Upper lobe of left lung (tissue), 6 donors: ENCODE measurements around the gene ROBO1. TPM values are rescaled to one million over a fixed set of nuclear protein-coding genes. Genes with fewer than 3 reads are reported as not detected.

Experiments
- ATAC-seq, 2 donors: fragments of 200-7000 bp; cut with Tn5 transposase; one replicate each; pipeline ENCODE4 v1.9.1; 2022; ENCODE audit warnings: mild to moderate bottlenecking in 2 of 2, moderate library complexity in 2 of 2; ENCODE audit not compliant: low FRiP score in 2 of 2
- DNase-seq, 2 donors: peaks; one replicate each; pipeline ENCODE4 v3.0.0-alpha.2; 2019 to 2020
- H3K27ac ChIP-seq, 4 donors: fragments of 200-600 bp; sonication (generic); one replicate each; pipeline ENCODE4 v1.5.1; 2016 to 2019
- H3K27me3 ChIP-seq, 4 donors: fragments of 200-600 bp; sonication (generic); one replicate each; pipeline ENCODE4 v1.5.1; 2017 to 2019
- H3K36me3 ChIP-seq, 4 donors: fragments of 200-600 bp; sonication (generic); one replicate each; pipeline ENCODE4 v1.5.1; 2016 to 2019
- H3K4me1 ChIP-seq, 4 donors: fragments of 200-600 bp; sonication (generic); one replicate each; pipeline ENCODE4 v1.5.1; 2018 to 2019
- H3K4me3 ChIP-seq, 4 donors: fragments of 200-600 bp; sonication (generic); one replicate each; pipeline ENCODE4 v1.5.1; 2017 to 2019; ENCODE audit warnings: mild to moderate bottlenecking in 2 of 4, moderate library complexity in 1 of 4
- H3K9me3 ChIP-seq, 4 donors: fragments of 200-600 bp; sonication (generic); one replicate each; pipeline ENCODE4 v1.5.1; 2018 to 2019
- EP300 ChIP-seq, 4 donors: sonication (generic); formaldehyde crosslinking; IDR thresholded peaks; one replicate each; pipeline ENCODE4 v1.5.1; 2017; ENCODE audit warnings: antibody characterized with exemption in 4 of 4, control low read depth in 2 of 4
- POLR2A ChIP-seq, 4 donors: fragments of 450-650 bp; IDR thresholded peaks; one replicate each; pipeline ENCODE4 v1.5.1; 2016 to 2017; ENCODE audit warnings: antibody characterized with exemption in 4 of 4, mild to moderate bottlenecking in 2 of 4
- POLR2AphosphoS5 ChIP-seq, 2 donors: sonication (generic); formaldehyde crosslinking; IDR thresholded peaks; one replicate each; pipeline ENCODE4 v1.5.1; 2017; ENCODE audit warnings: antibody characterized with exemption in 2 of 2
- WGBS, 2 donors: methylation state at CpG; one replicate each; pipeline ENCODE4 v1.1.5; 2017 to 2018; 5-methylcytosine and 5-hydroxymethylcytosine counted together
- total RNA-seq, 6 donors: library from RNA; depleted of rRNA in 4 of 6; stranded (reverse); fragments of >200 nt in 4 of 6; gene quantifications; one replicate each; pipeline versions ENCODE4 v1.1.0 to v1.2.1, GENCODE V29; 2016 to 2021
- TF ChIP-seq, protein P1 (sequence below), 6 experiments: fragments of 450-650 bp in 4 of 6; fragments of 200-600 bp in 2 of 6; sonication (generic) in 2 of 6; IDR thresholded peaks; one replicate each; pipeline ENCODE4 v1.5.1; 2016 to 2019; ENCODE audit warnings: antibody characterized with exemption in 6 of 6
- donor health status: DM: no; HTN: no; CAD: no; lungs with moderate emphysema.
- donor health status: DM: no; HTN: yes; CAD: no; lungs with severe emphysema.

ROBO1 gene
- total RNA-seq, 6 donors from 2014 or later, result 10.5 to 29.0 (median 18.0) TPM

DNA sequence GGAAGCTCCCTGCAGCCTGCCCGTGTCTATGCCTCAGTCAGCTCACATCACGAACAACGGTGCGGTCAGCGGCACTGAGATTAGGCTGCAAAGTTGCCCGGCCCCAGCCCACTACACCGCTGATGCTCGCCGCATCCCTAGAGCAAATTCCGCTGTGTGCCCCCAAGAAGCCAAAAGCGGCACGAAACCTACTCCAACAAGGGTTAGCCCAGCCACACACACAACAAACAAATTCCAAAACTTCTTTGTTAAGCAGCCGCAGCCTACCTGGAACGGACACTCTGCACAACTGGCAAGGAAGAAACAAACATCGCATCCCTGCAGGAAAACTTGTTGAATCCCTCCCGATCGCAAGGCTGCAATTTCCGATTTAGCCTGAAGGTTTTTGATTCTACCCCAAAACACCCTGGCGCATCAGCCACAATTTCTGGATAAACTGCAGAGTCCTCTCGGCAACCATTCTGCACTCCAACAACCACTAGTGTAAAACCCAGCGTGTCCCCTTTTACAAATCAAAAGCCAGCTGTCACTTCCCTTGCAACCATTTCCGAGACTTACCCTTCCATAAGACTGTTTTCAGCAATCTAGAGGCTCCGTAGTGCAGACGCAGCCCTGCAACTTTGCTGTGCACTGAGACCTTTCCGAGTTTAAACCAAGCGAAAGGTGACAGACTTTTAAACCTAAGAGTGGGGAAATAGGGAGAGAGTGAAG lies 449 bp downstream of the ROBO1 start:
- peaks cover 4 to 16% (median 5%) of the 10 kb centered on the region in 4 donors for H3K4me1 ChIP-seq
- no peaks in the 10 kb centered on the region for H3K36me3 ChIP-seq
- H3K4me3 ChIP-seq, result no peak overlapping the region
- H3K27ac ChIP-seq, result no peak overlapping the region
- DNase-seq, result peak in 1 of 2 donors; percentile 6
- no peak for ATAC-seq
- WGBS, 2 donors, result 0 to 6% methylated on average over 15 to 26 of the region's 26 CpGs
- H3K9me3 ChIP-seq, result no peaks in the 10 kb centered on the region
- TF ChIP-seq POLR2AphosphoS5 (IDR thresholded peaks at IDR 0.05), result no peak
- no peak for TF ChIP-seq POLR2A (IDR thresholded peaks at IDR 0.05)
- no peak for TF ChIP-seq EP300 (IDR thresholded peaks at IDR 0.05)
- TF ChIP-seq, protein P1, sequence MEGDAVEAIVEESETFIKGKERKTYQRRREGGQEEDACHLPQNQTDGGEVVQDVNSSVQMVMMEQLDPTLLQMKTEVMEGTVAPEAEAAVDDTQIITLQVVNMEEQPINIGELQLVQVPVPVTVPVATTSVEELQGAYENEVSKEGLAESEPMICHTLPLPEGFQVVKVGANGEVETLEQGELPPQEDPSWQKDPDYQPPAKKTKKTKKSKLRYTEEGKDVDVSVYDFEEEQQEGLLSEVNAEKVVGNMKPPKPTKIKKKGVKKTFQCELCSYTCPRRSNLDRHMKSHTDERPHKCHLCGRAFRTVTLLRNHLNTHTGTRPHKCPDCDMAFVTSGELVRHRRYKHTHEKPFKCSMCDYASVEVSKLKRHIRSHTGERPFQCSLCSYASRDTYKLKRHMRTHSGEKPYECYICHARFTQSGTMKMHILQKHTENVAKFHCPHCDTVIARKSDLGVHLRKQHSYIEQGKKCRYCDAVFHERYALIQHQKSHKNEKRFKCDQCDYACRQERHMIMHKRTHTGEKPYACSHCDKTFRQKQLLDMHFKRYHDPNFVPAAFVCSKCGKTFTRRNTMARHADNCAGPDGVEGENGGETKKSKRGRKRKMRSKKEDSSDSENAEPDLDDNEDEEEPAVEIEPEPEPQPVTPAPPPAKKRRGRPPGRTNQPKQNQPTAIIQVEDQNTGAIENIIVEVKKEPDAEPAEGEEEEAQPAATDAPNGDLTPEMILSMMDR (IDR thresholded peaks at IDR 0.05), result no peak
- peaks cover 0 to 6% (median 3%) of the 10 kb centered on the region in 4 donors for H3K27me3 ChIP-seq

DNA sequence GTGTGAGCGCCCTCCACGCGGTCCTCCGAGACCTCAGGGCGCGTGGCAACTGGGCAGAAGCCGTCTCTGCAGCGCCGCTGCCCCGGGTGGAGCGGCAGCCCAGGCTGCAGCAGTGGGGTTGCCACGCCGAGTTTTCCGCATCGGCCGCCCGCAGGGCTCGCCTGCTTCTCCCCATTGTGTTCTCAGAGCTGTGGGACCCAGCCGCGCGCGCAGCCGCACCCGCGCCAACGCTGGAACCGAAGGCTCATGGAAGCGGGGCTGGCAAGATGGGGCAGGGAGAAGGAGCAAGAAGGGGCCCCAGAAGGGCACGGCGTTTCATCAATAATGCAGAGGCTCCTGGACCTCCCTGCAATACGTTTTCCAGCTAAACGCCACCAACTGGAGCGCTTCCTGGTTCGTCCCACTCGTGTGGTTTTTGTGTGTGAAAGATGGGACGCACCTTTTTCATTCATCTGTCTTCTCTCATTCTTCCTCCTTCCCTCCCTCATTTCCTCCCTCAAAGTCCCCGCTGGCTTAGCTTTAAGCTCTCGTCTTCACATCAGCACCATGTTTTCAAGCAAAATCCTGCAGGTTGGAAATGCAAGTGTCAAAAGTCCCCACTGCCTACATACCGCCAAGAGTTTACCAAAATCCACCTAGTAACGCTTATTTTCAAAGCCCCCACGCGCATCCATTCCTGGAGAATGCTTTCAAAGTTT lies 1.2 kb downstream of the ROBO1 start:
- Histone ChIP-seq H3K27ac (no peak overlapping the region), H3K4me1 (peaks cover 4 to 16% (median 5%) of the 10 kb centered on the region in 4 donors), H3K36me3 (no peaks in the 10 kb centered on the region), H3K9me3 (no peaks in the 10 kb centered on the region), H3K27me3 (peaks cover 0 to 6% (median 3%) of the 10 kb centered on the region in 4 donors), H3K4me3 (no peak overlapping the region)
- peak in 1 of 2 donors; percentile 78 for DNase-seq
- TF ChIP-seq, protein P1 (IDR thresholded peaks at IDR 0.05), result no peak
- TF ChIP-seq POLR2A (IDR thresholded peaks at IDR 0.05), result no peak
- TF ChIP-seq EP300 (IDR thresholded peaks at IDR 0.05), result no peak
- no peak for TF ChIP-seq POLR2AphosphoS5 (IDR thresholded peaks at IDR 0.05)
- WGBS, 2 donors, result 5 to 6% methylated on average over 11 to 22 of the region's 42 CpGs
- no peak for ATAC-seq

DNA sequence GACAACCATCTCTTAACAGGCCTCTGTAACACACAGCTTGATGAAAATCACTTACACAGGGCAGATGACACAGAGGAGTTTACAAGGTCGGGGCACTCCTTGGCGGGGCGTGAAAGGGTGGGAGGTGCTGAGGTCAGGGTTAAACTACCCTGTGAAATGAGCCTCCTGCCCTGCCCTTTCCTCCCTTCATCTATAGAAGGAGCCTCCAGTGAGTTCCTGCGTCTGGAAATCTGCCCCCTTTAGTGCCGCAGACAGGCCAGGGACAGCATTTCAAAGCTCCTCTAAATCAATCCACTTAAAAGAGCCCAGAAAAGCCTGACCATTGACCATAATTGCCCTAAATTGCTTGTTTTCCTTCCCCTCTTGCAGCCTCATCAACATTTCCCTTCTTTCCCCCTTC lies 1.9 kb downstream of the ROBO1 start:
- TF ChIP-seq EP300 (IDR thresholded peaks at IDR 0.05), result no peak
- no peak for TF ChIP-seq POLR2A (IDR thresholded peaks at IDR 0.05)
- no peak for TF ChIP-seq POLR2AphosphoS5 (IDR thresholded peaks at IDR 0.05)
- TF ChIP-seq, protein P1 (IDR thresholded peaks at IDR 0.05), result no peak
- ATAC-seq (no peak), DNase-seq (no peak)
- H3K4me3 ChIP-seq, result no peak overlapping the region
- H3K36me3 ChIP-seq, result no peaks in the 10 kb centered on the region
- H3K27ac ChIP-seq, result no peak overlapping the region
- H3K4me1 ChIP-seq, result peaks cover 4 to 16% (median 5%) of the 10 kb centered on the region in 4 donors
- H3K9me3 ChIP-seq, result no peaks in the 10 kb centered on the region
- H3K27me3 ChIP-seq, result peaks cover 0 to 6% (median 3%) of the 10 kb centered on the region in 4 donors
- 10 to 15% methylated on average over 5 of the region's 5 CpGs for WGBS, 2 donors

DNA sequence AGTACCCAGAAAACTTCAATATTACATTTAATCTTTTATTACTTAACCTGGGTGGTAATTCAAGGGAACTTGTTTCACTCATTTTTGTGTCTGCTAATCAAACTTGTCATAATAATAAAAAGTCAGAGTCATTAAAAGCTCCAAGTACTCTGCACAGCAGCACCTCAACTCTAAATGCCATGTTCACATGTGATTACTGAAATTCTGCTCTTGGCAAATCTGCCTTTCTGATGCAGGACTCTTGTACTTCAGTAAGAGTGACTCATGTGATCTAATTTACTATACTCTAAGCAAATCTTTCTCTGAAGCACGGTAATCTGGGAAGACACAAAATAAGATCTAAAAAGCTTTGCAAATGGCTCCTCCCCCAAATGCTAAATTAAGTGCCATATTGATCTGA lies 6.4 kb downstream of the ROBO1 start:
- H3K27ac ChIP-seq, result no peak overlapping the region
- no peak for ATAC-seq
- 78 to 90% methylated on average over 1 of the region's 1 CpG for WGBS, 2 donors

More for the DNA sequence above, 6.4 kb downstream of the ROBO1 start:
- no peak for DNase-seq
- TF ChIP-seq POLR2AphosphoS5 (IDR thresholded peaks at IDR 0.05), result no peak
- TF ChIP-seq, protein P1 (IDR thresholded peaks at IDR 0.05), result no peak
- TF ChIP-seq EP300 (IDR thresholded peaks at IDR 0.05), result no peak
- no peak for TF ChIP-seq POLR2A (IDR thresholded peaks at IDR 0.05)
- Histone ChIP-seq H3K4me3 (no peak overlapping the region), H3K36me3 (no peaks in the 10 kb centered on the region), H3K27me3 (peaks cover 0 to 4% (median under 1%) of the 10 kb centered on the region in 4 donors), H3K9me3 (no peaks in the 10 kb centered on the region), H3K4me1 (peaks cover 0 to 2% (median 0%) of the 10 kb centered on the region in 4 donors)
